22Rv1 (cell line): ENCODE data around the gene ACE.

ENCODE experiments used
- H3K27ac ChIP-seq: fragments of 450-650 bp; 2 replicates; pipeline ENCODE4 v1.5.1; 2017
- CTCF ChIP-seq: fragments of 450-650 bp; IDR thresholded peaks from 2 replicates; pipeline ENCODE4 v1.5.1; 2017; ENCODE audit warnings: mild to moderate bottlenecking
- ZFX ChIP-seq: fragments of 450-650 bp; IDR thresholded peaks from 2 replicates; pipeline ENCODE4 v1.6.1; 2017; ENCODE audit warnings: antibody characterized with exemption, borderline replicate concordance

Gene ACE

DNA sequence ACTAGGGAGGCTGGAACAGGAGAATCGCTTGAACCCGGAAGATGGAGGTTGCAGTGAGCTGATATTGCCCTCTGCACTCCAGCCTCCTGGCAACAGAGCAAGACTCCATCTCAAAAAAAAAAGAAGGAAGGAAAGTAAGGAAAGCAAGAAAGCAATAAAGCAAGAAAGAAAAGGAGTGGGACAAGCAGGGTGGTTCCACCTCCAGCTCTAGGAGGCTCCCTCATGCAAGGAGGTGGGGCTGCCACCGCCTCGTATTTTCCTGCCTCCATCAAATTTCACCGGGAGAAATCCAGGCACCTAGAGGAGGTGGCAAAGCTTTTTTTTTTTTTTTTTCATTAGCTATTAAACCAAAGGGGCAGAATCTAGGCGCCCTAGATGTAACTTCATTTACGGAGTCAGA, 31.8 kb upstream of the ACE start:
- H3K27ac ChIP-seq = peak overlapping the region; percentile 99

DNA sequence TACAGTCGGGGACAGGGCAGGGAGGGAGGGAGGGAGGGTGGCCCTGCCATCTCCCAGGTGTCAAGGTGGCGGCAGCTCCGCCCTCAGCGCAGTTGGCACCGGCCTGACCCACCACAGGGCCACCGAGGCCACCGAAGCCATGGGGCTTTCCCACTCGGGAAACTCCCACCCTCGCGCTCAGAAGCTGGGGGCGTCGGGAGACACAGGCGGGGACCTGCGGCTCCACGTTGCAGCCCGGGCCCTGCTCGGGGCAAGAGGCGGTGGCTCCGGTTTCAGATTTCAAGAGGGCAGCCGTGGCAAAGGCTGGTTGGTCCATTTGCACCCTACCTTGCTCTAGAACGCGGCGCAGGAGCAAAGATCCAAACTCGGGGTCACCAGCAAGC, 31.3 kb upstream of the ACE start:
- H3K27ac ChIP-seq = peak overlapping the region; percentile 99
- no peak for TF ChIP-seq ZFX
- TF ChIP-seq CTCF = no peak

More for the DNA sequence above, 31.8 kb upstream of the ACE start:
- TF ChIP-seq ZFX (no peak), CTCF (no peak)

- peak within 1 kb of the TSS; percentile 99 for H3K27ac ChIP-seq
- no peak for TF ChIP-seq ZFX
- TF ChIP-seq CTCF = peak; percentile 59
Observed at GRCh38 chr17:63445954-63446752, 30.7 kb upstream of the ACE start, which contains the start of gene CYB561. TSS of gene CYB561 (minus strand) at chr17:63446306. CDS start at chr17:63437547, 8,759 bp downstream.

GRCh38 chr17:63446753-63447470, 29.9 kb upstream of the ACE start:
- TF ChIP-seq ZFX (no peak), CTCF (peak; percentile 30; the same call in 1 of the 2 replicates)
- peak overlapping the region; percentile 99 for H3K27ac ChIP-seq

DNA sequence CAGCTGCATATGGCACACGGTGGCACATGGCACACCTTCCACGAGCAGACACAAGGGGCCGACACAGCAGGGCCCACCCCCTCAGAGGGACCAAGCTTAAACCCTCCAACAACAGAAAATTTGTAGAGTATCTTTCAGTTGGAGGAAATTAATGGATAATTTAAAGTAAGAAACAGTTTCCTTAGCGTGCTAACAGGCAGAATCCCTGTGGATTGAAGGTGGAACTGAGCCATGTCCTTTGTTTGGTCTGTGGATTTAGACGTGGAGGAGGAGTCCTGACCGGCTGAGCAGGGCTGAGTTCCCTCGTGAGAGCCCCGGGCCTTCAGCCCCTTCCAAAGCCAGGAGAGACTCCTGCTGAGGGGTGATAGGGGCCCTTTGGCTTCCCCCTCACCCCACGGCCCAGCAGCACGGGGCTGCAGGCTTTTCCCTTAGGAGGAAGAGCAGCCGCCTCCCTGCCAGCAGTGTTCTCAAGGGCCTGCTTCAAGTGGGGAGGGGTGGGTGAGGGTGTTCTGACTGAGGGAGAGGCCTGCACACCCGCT, 29.3 kb upstream of the ACE start:
- no peak for TF ChIP-seq ZFX
- no peak; the same call in 1 of the 2 replicates for TF ChIP-seq CTCF
- peak overlapping the region; percentile 99 for H3K27ac ChIP-seq

DNA sequence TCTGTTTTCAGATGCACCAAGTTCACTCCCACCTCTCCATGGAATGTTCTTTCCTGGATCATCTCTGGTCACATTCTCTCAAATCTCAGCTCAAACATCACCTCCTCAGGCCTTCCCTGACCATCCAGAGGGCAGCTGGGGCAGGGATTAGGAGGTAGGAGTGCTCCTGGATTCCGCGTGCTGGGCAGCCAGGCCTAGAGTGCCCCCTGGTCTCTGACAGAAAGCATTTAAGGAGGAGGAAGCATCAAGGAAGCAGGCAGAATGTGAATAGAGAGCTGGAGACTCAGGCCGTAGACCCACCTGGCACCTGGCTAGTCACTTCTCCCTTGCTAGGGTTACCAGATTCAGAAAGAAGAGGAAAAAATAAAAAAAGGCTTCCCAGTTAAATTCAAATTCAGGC, 28.2 kb upstream of the ACE start:
- TF ChIP-seq CTCF (no peak), ZFX (no peak)

More for the DNA sequence above, 28.2 kb upstream of the ACE start:
- H3K27ac ChIP-seq = peak overlapping the region; percentile 99; the same call in 1 of the 2 replicates
